LNCaP clone FGC (cell line): Measurements from ENCODE around the gene SLC19A1.

ENCODE experiments used
- DNase-seq: peaks from one replicate; pipeline ENCODE4 v3.0.0-alpha.2; 2011; ENCODE audit warnings: low read depth
- H3K4me3 ChIP-seq: 2 replicates; pipeline ENCODE4 v1.5.1; 2011; ENCODE audit warnings: mild to moderate bottlenecking, low read depth, low read length, control low read depth
- TF ChIP-seq, protein P1 (sequence below): IDR thresholded peaks from 2 replicates; pipeline ENCODE4 v1.5.1; 2012; ENCODE audit warnings: mild to moderate bottlenecking; ENCODE audit not compliant: control insufficient read depth, insufficient read depth; ENCODE audit errors: extremely low read depth

The SLC19A1 gene

GRCh38 chr21:45476582-45476981 is 65.7 kb downstream of the SLC19A1 start:
- H3K4me3 ChIP-seq: no peak overlapping the region
- TF ChIP-seq, protein P1, sequence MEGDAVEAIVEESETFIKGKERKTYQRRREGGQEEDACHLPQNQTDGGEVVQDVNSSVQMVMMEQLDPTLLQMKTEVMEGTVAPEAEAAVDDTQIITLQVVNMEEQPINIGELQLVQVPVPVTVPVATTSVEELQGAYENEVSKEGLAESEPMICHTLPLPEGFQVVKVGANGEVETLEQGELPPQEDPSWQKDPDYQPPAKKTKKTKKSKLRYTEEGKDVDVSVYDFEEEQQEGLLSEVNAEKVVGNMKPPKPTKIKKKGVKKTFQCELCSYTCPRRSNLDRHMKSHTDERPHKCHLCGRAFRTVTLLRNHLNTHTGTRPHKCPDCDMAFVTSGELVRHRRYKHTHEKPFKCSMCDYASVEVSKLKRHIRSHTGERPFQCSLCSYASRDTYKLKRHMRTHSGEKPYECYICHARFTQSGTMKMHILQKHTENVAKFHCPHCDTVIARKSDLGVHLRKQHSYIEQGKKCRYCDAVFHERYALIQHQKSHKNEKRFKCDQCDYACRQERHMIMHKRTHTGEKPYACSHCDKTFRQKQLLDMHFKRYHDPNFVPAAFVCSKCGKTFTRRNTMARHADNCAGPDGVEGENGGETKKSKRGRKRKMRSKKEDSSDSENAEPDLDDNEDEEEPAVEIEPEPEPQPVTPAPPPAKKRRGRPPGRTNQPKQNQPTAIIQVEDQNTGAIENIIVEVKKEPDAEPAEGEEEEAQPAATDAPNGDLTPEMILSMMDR: no peak
- no peak for DNase-seq

- TF ChIP-seq, protein P1: no peak
- no peak for DNase-seq
- no peak overlapping the region for H3K4me3 ChIP-seq
Measured at GRCh38 chr21:45475797-45476570, 66.3 kb downstream of the SLC19A1 start.

GRCh38 chr21:45475004-45475685 is 67.1 kb downstream of the SLC19A1 start:
- TF ChIP-seq, protein P1: no peak
- no peak overlapping the region for H3K4me3 ChIP-seq
- DNase-seq: no peak

DNA sequence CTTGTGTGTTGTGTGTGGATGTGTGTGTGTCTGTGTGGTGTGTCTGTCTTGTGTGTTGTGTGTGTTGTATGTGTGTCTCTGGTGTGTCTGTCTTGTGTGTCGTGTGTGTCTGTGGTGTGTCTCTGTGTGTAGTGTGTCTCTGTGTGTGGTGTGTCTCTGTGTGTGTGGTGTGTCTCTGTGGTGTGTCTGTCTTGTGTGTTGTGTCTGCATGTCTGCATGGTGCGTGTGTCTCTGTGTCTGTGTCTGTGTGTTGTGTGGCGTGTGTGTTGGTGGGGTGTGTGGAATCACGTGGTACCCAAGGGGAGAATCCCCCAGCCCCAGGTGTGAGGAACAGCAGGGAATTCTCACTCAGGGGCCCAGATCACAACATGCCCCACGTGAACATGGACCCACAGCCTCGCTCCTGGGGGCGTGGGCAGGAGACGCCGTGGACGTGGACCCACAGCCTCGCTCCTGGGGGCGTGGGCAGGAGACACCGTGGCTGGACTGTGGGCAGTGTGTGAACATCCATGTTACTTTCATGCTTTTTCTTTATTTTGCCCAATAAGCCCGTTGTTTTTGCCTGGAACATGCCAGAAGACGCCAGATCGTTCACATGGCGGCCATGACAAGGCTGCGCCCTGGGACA is 67.8 kb downstream of the SLC19A1 start:
- DNase-seq: no peak
- no peak overlapping the region for H3K4me3 ChIP-seq
- TF ChIP-seq, protein P1: no peak

- TF ChIP-seq, protein P1: no peak
- DNase-seq: no peak
- no peak overlapping the region for H3K4me3 ChIP-seq
Measured at GRCh38 chr21:45473496-45474322, 68.5 kb downstream of the SLC19A1 start.
